Endometrial microvascular endothelial cells (primary cell): ENCODE results near the gene SCGB2A2. TPM values are rescaled to one million over a fixed set of nuclear protein-coding genes. Genes with fewer than 3 reads are reported as not detected.

Experiments
- in situ Hi-C: cut with HindIII; loops from 2 replicates; pipeline ENCODE4 v1.10.0; 2017; ENCODE audit warnings: low sequenced_read_pairs, low pct_unique_long_range_greater_than_20kb; ENCODE audit errors: inconsistent ontology term
- total RNA-seq: library from RNA; depleted of rRNA; stranded (reverse); fragments of >200 nt; gene quantifications from one replicate; pipeline ENCODE4 v1.2.3, GENCODE V29; 2015; ENCODE audit errors: inconsistent ontology term

The SCGB2A2 gene
- total RNA-seq, 1 donor from 2014 or later: not detected

DNA sequence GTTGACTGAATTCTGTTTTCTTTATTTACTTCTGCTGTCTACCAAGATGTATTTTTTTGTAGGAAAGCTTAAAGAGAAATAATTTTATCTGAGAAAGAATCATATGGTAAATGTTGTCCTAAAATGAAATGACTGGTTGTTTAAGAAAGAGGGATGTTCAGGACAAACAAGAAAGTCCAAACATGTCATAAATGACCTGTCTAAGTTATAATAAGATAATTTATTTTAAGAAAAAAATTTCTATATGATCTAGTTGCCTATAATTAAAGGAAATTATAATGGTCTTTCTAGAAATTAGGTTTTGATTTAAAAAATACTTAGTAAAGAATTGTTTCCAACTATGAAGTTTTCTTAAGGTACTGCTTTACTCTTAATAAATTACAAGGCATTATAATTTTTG, 10.5 kb downstream of the SCGB2A2 start:
- in situ Hi-C loops: no loop called here

- in situ Hi-C loops: no loop called here
These were observed 25.5 kb downstream of the SCGB2A2 start for GRCh38 chr11:62295504-62295903.

DNA sequence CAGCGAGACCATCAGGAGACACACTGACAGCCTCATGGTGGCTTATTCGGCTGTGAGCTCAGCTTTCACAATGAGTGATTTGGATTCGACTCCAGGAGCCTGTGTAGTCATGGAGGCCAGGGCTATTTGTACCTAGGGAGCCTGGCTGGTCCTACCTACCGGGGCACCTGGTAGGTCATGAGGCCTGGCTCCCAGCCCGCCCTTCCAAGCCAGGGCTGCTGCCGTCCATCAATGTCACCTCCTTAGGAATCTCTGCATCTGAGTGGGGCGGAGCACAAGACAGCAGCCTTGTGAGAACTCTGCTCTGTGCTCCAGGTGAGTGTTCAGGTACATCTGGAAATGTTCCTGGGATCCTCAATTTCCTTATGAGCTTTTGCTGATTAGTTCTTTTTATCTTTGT, 29.0 kb downstream of the SCGB2A2 start, which contains the start of gene SCGB1D4:
Gene SCGB1D4, minus strand, starts transcription at position 101 of the 400 bp plus-strand sequence. Its CDS starts 65 bp downstream, at position 36.
- in situ Hi-C loops: no loop called here

DNA sequence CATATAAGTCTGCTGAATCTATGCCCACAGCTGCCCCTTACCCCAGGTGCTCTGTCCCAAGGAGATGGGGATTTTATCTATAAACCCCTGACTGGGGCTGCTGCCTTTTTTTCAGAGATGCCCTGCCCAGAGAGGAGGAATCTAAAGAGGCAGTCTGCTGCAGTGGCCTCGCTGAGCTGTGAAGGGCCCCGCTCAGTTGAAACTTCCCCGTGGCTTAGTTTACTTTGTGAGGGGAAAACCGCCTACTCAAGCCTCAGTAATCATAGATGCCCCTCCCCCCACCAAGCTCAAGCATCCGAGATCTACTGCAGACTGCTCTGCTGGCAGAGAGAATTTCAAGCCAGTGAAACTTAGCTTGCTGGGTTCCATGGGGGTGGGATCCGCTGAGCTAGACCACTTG, 36.3 kb downstream of the SCGB2A2 start:
- in situ Hi-C loops: no loop called here

DNA sequence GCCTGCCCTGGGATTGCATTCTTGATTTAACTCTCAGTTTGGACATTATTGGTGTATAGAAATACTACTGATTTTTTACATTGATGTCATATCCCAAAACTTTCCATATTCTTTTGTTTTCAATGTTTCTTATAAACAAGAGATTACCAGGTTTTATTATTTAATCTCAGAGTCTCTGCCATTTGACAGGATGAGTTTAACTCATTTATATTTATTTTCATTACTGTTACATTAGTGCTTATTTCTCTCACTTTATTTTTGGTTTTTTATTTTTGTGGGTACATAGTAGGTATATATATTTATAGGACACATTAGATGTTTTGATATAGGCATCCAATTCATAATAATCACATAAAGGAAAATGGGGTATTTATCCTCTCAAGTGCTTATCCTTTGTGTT, 38.0 kb downstream of the SCGB2A2 start:
- in situ Hi-C loops: no loop called here

- in situ Hi-C loops: no loop called here
These were observed 40.0 kb downstream of the SCGB2A2 start for GRCh38 chr11:62309991-62310390.

DNA sequence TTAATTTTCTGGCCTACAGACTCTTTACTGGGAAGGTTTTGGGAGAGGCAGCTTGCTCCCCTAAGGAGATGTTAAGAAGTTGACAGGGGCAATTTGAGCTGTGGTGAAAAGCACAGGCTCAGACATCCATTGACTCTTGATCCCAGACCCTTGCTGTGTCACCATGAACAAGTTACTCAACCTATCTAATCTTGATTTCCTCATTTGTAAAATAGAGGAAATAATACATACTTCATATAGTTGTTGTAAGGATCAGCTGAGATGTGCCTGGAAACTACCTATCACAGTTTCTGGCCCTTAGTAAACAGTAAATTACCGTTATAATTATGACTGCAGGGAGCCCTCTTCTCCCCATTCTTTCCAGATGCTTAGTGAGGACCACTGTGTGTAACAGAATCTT, 45.5 kb downstream of the SCGB2A2 start:
- in situ Hi-C loops: no loop called here

DNA sequence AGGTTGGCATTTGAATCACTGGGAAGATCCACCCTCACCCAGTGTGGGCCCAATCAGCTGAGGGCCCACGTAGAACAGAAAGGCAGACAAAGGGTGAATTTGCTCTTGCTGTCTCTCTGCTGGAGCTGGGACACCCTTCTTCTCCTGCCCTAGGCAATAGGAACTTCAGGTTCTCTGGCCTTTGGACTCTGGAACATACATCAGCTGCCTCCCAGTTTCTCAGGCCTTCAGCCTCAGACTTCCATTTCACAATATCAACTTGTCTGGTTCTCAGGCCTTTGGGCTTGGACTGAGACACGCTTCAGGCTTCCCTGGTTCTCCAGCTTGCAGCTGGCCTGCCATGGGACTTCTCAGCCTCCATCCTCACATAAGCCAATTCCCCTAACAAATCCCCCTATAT, 52.6 kb downstream of the SCGB2A2 start:
- in situ Hi-C loops: no loop called here

Other genes starting within 250 kb of the SCGB2A2 start
- gene INCENP, start 146.1 kb upstream of the SCGB2A2 start, total RNA-seq: 50.7 TPM
- not detected for gene SCGB1D1, start 79.9 kb upstream of the SCGB2A2 start, total RNA-seq
- not detected for gene SCGB2A1, start 61.5 kb upstream of the SCGB2A2 start, total RNA-seq
- gene SCGB1D2, start 27.9 kb upstream of the SCGB2A2 start, total RNA-seq: not detected
- not detected for gene SCGB1D4, start 28.9 kb downstream of the SCGB2A2 start, total RNA-seq
- 53.3 TPM for gene ASRGL1, start 67.3 kb downstream of the SCGB2A2 start, total RNA-seq
- gene SCGB1A1, start 148.9 kb downstream of the SCGB2A2 start, total RNA-seq: not detected